Activated naive CD4-positive, alpha-beta T cell (primary cell): Measurements from ENCODE around the gene NOCT.
"Not testable (repeated sequence)": the region's sequence is repeated elsewhere in the genome, so short reads cannot be mapped to it uniquely, and the experiment has no call there.

ENCODE experiments used
- DNase-seq, 4 experiments: peaks; one replicate each; lab custom pipeline; 2025; lab: John Stamatoyannopoulos, UW

NOCT gene, protein sequence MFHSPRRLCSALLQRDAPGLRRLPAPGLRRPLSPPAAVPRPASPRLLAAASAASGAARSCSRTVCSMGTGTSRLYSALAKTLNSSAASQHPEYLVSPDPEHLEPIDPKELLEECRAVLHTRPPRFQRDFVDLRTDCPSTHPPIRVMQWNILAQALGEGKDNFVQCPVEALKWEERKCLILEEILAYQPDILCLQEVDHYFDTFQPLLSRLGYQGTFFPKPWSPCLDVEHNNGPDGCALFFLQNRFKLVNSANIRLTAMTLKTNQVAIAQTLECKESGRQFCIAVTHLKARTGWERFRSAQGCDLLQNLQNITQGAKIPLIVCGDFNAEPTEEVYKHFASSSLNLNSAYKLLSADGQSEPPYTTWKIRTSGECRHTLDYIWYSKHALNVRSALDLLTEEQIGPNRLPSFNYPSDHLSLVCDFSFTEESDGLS

DNA sequence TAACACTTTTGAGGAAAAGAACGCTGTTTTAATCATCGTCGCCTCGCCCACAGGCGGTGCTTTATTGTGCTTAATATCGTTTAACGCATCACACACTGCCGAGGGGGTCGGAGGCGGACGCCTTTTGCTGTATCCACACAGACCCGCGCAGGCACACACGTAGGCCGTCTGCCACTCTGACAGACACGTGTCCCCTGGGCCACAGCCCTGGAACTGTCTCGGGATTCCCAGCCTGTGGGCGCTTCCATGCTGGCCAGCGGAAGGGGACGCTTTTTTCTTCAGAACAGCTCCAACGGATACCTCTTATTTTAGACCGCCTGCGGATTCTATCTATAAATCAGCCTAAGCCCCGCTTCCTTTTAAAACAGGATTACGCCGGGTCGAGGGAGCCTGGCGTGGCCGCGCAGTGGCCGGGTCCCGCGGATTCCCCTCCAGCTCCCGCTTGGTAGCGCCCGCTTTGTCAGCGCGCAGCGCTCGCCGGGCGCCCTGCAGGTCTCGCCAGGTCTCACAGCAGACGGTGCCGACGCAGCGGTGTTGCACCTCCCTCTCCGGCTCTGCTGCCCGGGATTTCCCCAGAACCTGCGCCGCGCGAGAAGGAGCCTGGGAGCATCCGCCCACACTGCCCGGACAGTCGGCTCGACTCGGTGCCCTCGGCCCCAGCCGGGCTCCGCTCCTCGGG is at the start of gene NOCT:
NOCT (plus strand) TSS at position 513 of the 679 bp plus-strand sequence. CDS start 201 bp downstream, outside the sequence.
- DNase-seq = peak; percentile 71 to 83 (median 78)

DNA sequence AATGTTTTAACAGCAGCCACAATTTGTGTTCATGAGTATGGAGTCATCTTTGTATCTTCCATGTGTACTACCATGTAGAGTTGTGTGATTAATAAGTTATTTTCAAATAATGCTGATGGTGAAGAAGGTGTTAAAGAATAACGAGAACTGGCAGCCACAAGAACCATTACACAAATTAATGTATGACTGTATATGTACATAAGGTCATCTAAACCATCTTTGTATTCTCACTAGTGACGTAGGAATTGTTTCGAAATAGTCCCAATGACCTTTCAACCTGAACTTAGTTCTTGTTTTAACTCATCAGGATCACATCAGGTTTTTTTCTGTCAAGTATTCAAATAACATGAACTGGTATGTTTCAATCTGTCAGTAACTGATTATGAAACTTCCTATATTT is 48.3 kb upstream of the NOCT start:
- DNase-seq = no peak

DNA sequence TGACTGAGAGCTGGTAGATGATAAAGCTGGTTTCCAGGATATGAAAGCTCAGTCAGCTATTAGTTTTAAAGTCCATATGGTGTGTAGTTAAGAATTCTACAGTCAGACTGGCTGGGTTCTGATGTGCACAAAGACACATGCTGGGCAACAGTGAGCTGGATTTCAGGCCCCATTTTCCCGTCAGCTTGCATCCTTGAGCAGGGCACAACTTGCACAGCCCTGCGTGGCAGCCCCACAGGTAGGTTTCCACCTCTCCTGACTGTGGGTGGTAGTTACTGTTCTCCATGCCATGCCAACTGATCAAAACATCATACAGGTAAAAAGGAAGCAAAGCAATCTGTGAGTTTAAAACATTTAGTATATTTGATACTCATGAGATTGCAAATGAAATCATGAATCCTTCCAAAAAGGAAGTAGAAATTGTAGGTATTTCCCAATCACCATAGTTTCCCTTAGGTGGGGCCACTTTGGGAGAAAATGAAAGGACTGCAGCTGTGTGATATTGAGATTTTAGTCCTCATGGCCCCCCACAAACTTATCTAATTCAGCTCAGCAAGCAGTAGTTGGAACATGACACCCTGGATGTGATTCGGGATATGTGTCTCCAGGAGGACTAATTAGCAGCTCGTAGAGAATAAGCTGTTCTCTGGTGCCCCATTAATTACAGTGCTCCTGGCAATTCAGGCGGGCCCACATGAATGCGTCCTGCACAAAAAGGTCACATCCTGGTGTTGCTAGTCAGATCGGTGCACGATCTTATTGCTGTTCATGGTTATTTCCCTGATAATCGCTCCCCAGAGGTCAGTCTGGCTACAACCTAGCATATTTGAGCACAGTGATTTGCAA is 42.4 kb upstream of the NOCT start:
- no peak for DNase-seq

DNA sequence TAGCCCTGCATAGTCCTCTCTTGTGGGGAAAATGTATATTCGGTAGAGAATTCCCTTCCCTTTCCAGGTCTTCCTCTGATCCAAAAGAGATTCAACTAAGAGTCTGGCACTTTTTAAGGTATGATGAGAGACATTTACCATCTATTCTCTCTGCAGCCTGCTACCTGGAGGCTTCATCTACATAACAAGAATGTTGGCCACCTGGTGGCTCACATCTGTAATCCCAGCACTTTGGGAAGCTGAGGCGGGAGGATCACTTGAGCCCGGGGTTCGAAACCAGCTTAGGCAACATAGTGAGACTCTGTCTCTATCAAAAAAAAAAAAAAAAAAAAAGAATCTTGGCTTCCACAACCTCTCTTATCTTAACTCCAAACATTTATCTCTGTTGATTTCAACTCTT is 40.4 kb upstream of the NOCT start:
- DNase-seq = no peak

DNA sequence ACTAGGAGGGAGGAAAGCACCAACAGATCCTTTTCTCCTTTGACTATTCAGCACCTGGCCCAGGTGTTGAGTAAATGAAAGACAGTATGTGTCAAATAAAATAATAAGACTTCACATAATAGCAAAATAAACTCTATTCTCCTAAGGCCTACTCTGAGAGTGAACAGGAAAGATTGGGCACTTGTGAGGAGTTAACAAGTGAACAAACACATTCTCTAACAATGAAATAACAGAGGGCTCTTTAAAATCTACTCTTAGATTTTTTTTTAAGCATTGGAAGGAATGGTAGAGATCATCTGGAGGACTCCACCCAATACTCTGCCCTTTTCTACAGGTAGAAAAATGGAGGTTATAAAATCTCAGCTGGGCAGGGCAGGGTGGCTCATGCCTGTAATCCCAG is 39.1 kb upstream of the NOCT start:
- no peak for DNase-seq

DNA sequence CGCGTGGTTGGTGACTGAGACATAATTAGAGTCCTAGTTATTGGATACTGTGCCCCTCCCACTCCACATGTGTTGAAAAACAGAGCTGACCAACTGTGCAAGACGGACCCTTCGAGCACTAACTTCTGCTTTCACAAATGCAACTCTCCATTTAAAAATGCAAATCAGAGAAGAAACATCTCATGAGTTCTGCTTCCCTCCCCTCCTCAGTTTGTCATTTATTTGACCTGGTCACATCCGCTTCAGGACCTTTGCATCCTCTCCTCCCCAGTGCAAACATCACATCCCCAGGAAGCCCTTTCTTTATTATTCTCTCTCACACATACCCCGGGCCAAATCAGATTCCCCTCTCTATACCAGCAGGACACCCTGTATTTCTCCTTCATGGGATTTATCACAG is 38.1 kb upstream of the NOCT start:
- no peak for DNase-seq

DNA sequence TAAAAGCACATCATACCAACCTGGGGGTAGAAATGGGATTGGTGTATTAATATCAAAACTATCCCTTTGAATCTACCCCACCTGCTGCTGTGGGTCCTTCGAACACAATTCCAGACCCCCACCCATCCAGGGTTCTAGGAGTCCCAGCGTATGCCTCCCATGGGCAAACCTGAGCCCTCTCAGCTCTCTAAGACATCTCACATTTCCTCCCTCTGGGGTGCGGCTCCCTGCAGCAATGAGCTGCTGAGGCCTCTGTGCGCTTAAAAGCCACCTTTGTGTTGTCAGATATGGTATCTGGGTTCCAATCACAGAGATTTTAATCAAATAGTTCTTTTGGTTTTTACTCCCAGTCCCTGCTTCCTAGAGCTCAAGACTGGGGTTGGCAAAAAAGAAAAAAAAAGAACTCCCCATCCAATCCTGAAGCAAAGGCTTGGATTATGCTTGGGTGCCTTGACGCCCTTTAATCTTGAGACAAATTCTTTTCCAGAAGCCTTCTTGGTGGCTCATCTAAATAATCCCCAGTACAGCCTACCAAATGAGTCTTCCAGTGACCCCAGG is 37.5 kb upstream of the NOCT start:
- DNase-seq = no peak

DNA sequence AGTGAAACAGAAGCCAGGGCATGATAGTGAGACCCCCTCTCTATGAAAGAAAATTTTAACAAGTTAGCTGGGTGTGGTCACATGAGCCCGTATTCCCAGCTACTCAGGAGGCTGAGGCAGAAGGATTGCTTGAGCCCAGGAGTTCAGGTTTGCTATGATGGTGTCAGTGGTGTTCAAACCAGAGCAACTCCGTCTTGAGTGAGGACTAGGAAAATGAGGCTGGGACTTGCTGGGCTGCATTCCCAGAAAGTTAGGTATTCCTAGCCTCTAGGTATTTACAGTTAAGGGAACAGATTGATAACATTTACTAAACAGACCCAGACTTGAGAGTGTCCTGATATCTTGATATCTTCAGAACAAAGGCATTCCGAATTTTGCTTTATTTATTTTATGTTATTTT is 37.0 kb upstream of the NOCT start:
- DNase-seq = no peak

DNA sequence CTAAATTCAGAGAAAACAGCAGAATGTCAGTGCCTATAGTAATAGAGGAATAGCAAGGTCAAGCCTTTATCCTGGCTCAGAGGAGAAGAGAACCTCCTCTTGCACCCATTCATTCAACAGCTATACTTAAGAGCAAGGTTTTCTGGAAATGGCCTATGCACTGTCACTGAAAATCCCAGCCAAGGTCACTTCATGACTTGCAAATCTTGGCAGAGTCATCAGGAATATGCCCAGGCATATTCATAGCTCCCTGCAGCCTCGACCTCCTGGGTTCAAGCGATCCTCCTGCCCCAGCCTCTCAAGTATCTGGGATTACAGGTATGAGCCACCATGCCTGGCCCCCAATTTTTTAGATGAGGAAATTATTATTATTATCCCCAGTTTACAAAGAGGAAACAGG is 35.8 kb upstream of the NOCT start:
- no peak for DNase-seq

DNA sequence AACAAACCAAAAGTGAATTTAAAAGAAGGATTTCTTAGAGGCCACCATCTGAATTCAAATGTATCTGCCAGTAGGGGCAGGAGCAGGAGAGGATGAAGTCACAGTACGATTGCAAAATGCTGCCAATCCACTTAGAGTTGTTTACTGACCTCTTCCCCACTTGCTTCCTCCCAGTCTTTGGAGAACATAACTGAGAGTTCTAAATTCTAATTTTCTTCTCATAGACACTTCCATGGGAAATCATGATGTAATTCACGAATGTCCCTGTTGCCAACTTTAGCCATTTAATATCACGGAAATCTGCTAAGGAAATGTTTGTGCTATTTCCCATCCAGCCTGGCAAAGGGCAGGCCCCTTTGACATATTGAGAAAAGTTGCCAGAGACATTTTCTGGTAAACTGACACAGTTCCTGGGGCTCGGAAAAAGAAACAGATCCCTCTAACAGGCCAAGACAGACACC is 33.6 kb upstream of the NOCT start:
- DNase-seq = no peak

DNA sequence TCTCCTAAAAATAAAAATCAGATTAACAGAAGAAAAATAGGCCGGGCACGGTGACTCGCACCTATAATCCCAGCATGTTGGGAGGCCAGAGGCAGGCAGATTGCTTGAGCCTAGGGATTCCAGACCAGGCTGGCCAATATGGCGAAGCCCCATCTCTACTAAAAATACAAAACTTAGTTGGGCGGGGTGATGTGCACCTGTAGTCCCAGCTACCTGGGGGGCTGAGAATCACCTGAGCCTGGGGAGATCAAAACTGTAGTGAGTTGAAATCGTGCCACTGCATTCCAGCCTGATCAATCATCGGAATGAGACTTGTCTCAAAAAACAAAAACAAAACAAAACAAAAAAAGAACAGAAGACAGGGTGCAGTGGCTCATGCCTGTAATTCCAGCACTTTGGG is 32.8 kb upstream of the NOCT start:
- no peak for DNase-seq

DNA sequence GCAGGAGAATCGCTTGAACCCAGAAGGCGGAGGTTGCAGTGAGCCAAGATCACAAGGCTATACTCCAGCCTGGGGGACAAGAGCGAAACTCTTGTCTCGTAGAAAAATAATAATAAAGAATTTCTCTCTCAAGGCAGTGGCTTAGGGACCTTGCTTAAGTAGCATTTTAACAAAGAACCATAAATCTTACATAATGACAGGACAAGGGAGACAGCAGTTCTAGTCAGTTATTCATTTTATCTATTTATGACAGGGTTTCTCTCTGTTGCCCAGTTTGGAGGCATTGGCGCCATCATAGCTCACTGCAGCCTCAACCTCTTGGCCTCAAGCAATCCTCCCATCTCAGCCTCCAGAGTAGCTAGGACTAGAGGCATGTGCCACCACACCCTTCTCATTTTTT is 31.9 kb upstream of the NOCT start:
- DNase-seq = no peak

DNA sequence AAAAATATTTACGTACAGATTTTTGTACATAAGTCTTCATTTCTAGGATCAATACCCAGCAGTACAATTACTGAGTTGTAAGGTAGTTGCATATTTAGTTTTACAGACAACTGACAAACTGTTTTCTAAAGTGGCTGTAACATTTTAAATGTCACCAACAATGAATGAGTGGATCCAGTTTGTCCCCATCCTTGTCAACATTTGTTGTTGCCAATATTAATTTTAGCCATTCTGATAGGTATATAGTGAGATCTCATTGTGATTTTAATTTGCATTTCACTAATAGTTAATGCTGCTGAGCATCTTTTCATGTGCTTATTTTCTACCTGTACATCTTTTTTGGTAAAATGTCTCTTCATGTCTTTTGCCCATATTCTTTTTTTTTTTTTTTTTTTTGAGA is 30.9 kb upstream of the NOCT start:
- DNase-seq = no peak

DNA sequence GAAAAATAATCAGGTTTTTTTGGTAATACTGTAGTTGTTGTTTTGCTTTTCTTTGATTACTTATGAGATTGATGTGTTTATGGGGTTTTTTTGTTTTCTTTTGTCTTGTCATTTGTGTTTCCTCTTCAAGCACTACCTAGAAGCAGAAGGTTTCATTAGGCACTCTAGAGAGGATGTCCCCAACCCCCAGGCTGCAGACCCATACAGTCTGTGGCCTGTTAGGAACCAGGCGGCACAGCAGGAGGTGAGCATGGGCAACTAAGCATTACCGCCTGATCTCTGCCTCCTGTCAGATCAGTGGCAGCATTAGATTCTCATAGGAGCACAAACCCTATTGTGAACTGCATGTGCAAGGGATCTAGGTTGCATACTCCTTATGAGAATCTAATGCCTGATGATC is 22.9 kb upstream of the NOCT start:
- no peak for DNase-seq

DNA sequence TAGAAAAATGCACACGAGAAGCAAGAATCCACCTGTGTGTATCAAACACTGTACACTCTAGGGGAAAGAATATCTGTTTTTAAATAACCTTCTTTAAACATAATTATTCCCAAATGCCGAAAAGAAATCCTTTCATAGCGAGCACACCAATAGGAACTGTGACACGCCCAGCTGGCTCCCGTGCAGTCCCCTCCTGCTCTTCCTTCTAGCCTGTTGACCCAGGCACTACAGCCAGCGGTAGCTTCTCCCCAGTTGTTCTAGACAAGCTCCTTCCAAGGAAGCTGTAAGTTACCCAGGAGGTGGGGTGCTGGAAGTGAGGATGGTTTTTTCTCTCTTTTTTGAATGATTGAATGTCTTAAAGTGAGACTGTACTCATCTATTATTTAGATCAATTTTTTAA is 19.5 kb upstream of the NOCT start:
- DNase-seq = no peak

DNA sequence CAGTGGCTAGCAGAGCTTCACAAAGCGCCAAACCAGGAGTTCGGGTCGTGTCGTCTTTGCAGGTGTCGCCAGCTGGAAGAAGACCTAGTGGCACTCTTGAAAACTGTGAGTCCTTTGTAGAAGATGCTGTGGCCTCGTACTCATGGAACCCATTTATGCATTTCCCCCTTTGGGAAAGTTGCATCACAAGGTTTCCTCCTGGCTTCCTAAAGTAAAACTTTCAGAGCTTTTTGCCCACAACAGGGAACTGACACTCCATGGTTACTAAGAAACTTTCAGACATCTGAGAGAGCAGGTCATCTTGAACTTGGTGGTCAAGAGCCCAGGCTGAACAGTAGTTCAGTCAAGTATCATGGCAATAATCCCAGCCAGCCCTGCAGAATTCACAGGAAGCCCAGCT is 15.9 kb upstream of the NOCT start:
- no peak for DNase-seq

DNA sequence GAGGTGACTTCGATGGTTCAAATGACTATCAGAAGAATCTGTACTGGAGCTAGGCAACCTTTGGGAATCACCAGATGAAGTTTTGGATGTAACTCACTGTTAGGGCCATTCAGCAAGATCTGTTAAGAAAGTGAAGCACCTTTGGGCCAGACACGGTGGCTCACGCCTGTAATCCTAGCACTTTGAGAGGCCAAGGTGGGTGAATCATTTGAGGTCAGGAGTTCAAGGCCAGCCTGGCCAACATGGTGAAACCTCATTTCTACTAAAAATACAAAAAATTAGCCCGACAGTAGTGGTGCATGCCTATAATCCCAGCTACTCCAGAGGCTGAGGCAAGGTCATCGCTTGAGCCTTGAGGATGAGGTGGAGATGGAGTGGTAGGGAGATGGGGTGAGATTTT is 15.4 kb upstream of the NOCT start:
- not testable (repeated sequence) for DNase-seq

DNA sequence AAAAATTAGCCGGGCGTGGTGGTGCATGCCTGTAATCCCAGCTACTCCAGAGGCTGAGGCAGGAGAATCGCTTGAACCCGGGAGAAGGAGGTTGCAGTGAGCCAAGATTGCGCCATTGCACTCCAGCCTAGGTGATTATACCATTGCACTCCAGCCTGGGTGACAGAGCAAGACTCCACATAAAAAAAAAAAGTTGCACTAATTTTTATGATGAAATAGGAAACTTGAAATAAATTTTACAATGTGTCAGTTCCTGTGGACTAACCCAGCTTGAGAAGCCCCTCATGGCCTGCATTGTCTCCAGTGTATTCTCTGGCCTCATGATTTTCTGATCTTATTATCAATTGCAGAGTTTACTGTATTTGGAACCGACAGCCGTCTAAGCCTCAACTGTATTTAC is 14.2 kb upstream of the NOCT start:
- not testable (repeated sequence) for DNase-seq

DNA sequence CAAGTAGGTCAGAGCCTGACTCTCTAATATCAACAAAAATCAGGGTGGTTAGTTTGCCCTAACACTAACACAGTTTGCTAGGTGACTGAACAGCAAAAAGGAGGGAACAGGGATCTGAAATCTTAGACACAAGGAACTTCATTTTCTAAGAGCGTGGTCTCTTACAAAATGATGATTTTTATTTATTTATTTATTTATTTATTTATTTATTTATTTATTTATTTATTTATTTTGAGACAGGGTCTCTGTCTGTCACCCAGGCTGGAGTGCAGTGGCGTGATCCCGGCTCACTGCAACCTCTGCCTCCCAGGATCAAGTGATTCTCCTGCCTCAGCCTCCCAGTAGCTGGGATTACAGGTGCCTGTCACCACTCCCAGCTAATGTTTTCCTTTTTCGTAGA is 11.9 kb upstream of the NOCT start:
- not testable (repeated sequence) for DNase-seq

DNA sequence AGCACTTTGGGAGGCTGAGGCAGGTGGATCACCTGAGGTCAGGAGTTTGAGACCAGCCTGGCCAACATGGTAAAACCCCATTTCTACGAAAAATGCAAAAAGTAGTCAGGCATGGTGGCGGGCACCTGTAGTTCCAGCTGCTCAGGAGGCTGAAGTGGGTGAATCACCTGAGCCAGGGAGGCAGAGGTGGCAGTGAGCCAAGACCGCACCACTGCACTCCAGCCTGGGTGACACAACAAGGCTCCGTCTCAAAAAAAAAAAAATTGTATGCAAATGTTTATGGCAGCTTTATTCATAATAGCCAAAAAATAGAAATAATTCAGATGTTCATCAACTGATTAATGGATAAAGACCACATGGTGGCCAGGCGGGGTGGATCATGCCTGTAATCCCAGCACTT is 9.8 kb upstream of the NOCT start:
- no peak for DNase-seq

DNA sequence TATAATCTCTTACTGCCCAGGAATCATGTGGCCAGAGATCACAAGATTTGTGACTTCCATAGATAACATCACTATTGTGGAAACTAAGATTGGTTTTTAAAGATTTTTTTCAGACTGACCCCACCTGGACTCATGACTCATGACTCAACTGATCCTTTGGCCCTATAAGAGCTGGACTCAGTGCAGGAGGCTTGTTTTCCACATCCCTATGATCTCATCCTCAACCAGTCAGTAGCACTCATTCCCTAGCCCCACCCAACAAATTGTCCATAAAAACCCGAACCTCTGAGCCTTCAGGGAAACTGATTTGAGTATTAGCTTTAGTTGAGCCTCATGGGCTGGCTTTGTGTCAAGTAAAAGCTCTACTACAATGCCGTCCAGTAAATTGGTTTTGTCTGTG is 7.9 kb upstream of the NOCT start:
- no peak for DNase-seq

DNA sequence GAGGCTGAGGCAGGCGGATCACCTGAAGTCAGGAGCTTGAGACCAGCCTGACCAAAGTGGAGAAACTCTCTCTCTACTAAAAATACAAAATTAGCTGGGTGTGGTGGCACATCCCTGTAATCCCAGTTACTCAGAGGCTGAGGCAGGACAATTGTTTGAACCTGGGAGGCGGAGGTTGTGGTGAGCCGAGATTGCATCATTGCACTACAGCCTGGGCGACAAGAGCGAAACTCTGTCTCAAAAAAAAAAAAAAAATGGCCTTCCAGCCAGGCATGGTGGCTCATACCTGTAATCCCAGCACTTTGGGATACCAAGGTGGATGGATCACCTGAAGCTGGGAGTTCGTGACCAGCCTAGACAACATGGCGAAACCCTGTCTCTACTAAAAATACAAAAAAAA is 7.3 kb upstream of the NOCT start:
- DNase-seq = not testable (repeated sequence)
